A549 treated with AZD2906 at 1 μM for 4 hours (cell line): ENCODE results near the gene DYNC1I2. TPM values are rescaled to one million over a fixed set of nuclear protein-coding genes. Genes with fewer than 3 reads are reported as not detected.

ENCODE experiments used
- total RNA-seq: library from RNA; stranded (reverse); fragments of 200-300 nt; extraction: Qiagen RNA extraction; gene quantifications from 5 replicates; pipeline ENCODE4 v1.2.3, GENCODE V29; 2022

The DYNC1I2 gene
- total RNA-seq: 62.5 to 84.0 TPM (median 72.8 TPM) in 5 replicates

DNA sequence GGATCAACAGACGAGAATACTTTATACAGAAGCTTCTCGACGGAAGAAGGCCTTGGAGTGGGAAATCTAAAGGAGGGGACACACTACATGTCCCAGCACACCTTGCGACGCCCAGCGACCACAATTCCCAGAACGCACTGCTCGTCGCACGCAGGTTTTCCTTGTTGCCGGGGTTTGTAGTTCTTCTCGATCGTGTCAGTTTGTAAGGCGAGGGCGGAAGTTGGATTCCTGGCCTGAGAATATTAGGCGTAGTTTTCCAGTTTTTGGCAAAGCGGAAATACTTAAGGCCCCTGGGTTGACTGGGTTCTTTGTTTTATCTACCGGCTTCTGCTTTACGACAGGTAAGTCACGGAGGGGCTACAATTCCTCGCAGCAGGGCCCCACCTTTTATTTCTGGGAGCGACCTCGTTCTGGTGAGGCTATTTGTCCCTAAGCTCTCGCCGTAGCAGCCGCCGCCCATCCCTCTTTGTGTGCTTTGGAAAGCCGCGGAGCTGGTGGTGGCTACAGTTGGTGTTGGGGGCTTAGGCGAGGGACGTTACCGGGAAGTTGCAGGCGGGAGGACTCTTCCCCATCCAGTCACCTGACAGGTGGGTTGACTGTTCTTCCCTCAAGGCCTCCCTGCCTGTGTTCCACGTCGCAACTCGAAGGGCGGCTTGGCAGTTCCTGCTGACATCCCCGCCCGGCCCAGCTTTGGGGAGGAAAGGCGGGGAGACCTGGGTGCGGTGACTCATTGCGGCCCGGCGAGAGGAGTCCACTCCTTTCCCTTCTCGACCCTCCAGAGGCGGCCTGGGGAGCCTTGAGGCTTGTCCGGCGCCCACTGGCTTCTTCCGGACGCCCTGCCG lies at the start of gene DYNC1I2:
TSS of gene DYNC1I2 (plus strand) at position 183 of the 842 bp plus-strand sequence. CDS start 2,687 bp downstream, outside the sequence.

Other genes starting within 250 kb of the DYNC1I2 start
- gene CYBRD1, start 165.0 kb upstream of the DYNC1I2 start, total RNA-seq: 24.8 to 32.5 TPM (median 30.7 TPM) in 5 replicates
- 13.4 to 15.1 TPM (median 14.5 TPM) in 5 replicates for gene SLC25A12, start 206.8 kb downstream of the DYNC1I2 start, total RNA-seq
- gene HAT1, start 235.0 kb downstream of the DYNC1I2 start, total RNA-seq: 59.8 to 85.5 TPM (median 65.7 TPM) in 5 replicates